ENCODE measurements around the gene SLC5A6. TPM values are rescaled to one million over a fixed set of nuclear protein-coding genes. Genes with fewer than 3 reads are reported as not detected.

Gene SLC5A6
- total and polyA plus RNA-seq, 2 donors (not counting 1 experiment from before 2014, with no cell fraction given) = 50.8 to 52.6 TPM

- Histone ChIP-seq H3K9ac (ENCODE audit: low read length) (no peak overlapping the region), H3K27ac (ENCODE audit: low read length in 2 of 2) (no peak overlapping the region), H3K4me1 (ENCODE audit: control insufficient read depth in 2 of 2, insufficient read depth in 2 of 2, low read length in 2 of 2) (peaks cover 19 to 22% of the 10 kb centered on the region in 2 donors), H3K4me3 (ENCODE audit: control extremely low read depth in 1 of 5, extremely low read depth in 1 of 5, insufficient read depth in 1 of 5, low read depth in 2 of 5, low read length in 4 of 5) (no peak overlapping the region), H3K27me3 (replicated peaks in 1 of 4; ENCODE audit: control extremely low read depth in 1 of 4, control insufficient read depth in 3 of 4, insufficient read depth in 4 of 4, low read length in 3 of 4) (no peaks in the 10 kb centered on the region), H3K4me2 (replicated peaks; ENCODE audit: low read depth, low read length, poor library complexity, severe bottlenecking) (no peak overlapping the region), H3K36me3 (replicated peaks in 1 of 2; ENCODE audit: control extremely low read depth in 1 of 2, control insufficient read depth in 1 of 2, extremely low read depth in 1 of 2, insufficient read depth in 2 of 2, low read length in 1 of 2) (no peaks in the 10 kb centered on the region), H3K79me2 (ENCODE audit: control insufficient read depth, insufficient read depth, low read length) (no peaks in the 10 kb centered on the region), H2AFZ (ENCODE audit: insufficient read depth, low read depth, low read length, poor library complexity, severe bottlenecking) (no peak overlapping the region), H3K9me3 (ENCODE audit: control extremely low read depth in 1 of 3, control insufficient read depth in 2 of 3, insufficient read depth in 1 of 3, low read length in 2 of 3) (peaks cover 0 to 3% (median 0%) of the 10 kb centered on the region in 3 donors), H4K20me1 (ENCODE audit: control insufficient read depth, insufficient read depth, low read length, poor library complexity, severe bottlenecking) (no peaks in the 10 kb centered on the region)
- no peak for ATAC-seq (ENCODE audit: low read depth)
- peaks cover 20% of the 10 kb centered on the region for H3K4me1 Mint-ChIP-seq
- H3K27me3 Mint-ChIP-seq = peaks cover 3% of the 10 kb centered on the region
- H3K9me3 Mint-ChIP-seq (ENCODE audit: insufficient read depth) = no peaks in the 10 kb centered on the region
- H3K4me3 Mint-ChIP-seq = no peak overlapping the region
- CTCF ChIA-PET = no interaction called here
- H3K27ac Mint-ChIP-seq = no peak overlapping the region
- TF ChIP-seq CTCF (IDR thresholded peaks at IDR 0.05) = no peak
- TF ChIP-seq EZH2 (IDR thresholded peaks at IDR 0.05; ENCODE audit: borderline replicate concordance, insufficient read depth, low read depth, low read length, poor library complexity, severe bottlenecking) = no peak
- no peak for DNase-seq
- POLR2A ChIA-PET = no interaction called here
- intact Hi-C loops (cut with micrococcal nuclease) = no loop called here
- 97% methylated on average over 8 of the region's 15 CpGs for WGBS (ENCODE audit: insufficient coverage)
Observed at GRCh38 chr2:27162151-27163121, 49.6 kb downstream of the SLC5A6 start.

GRCh38 chr2:27160191-27160590 lies 51.9 kb downstream of the SLC5A6 start:
- H3K4me3 Mint-ChIP-seq = no peak overlapping the region
- peaks cover 3% of the 10 kb centered on the region for H3K27me3 Mint-ChIP-seq
- CTCF ChIA-PET = interaction anchor here (1.6 kb wide), 1 partner anchor 10 kb away, joined by 6 read pairs; no protein-coding TSS in a partner anchor
- no peaks in the 10 kb centered on the region for H3K27me3 ChIP-seq (replicated peaks in 1 of 4; ENCODE audit: control extremely low read depth in 1 of 4, control insufficient read depth in 3 of 4, insufficient read depth in 4 of 4, low read length in 3 of 4)
- H3K27ac Mint-ChIP-seq = no peak overlapping the region
- no peak overlapping the region for H3K4me3 ChIP-seq (ENCODE audit: control extremely low read depth in 1 of 5, extremely low read depth in 1 of 5, insufficient read depth in 1 of 5, low read depth in 2 of 5, low read length in 4 of 5)
- intact Hi-C loops (cut with micrococcal nuclease) = no loop called here
- ATAC-seq (ENCODE audit: low read depth) (no peak), DNase-seq (no peak)
- TF ChIP-seq CTCF (IDR thresholded peaks at IDR 0.05) = no peak
- TF ChIP-seq EZH2 (IDR thresholded peaks at IDR 0.05; ENCODE audit: borderline replicate concordance, insufficient read depth, low read depth, low read length, poor library complexity, severe bottlenecking) = no peak
- H3K36me3 ChIP-seq (replicated peaks in 1 of 2; ENCODE audit: control extremely low read depth in 1 of 2, control insufficient read depth in 1 of 2, extremely low read depth in 1 of 2, insufficient read depth in 2 of 2, low read length in 1 of 2) = no peaks in the 10 kb centered on the region
- 80% methylated on average over 1 of the region's 9 CpGs for WGBS (ENCODE audit: insufficient coverage)
- no peak overlapping the region for H2AFZ ChIP-seq (ENCODE audit: insufficient read depth, low read depth, low read length, poor library complexity, severe bottlenecking)
- no peak overlapping the region for H3K27ac ChIP-seq (ENCODE audit: low read length in 2 of 2)
- no peaks in the 10 kb centered on the region for H3K9me3 ChIP-seq (ENCODE audit: control extremely low read depth in 1 of 3, control insufficient read depth in 2 of 3, insufficient read depth in 1 of 3, low read length in 2 of 3)
- peaks cover 15 to 18% of the 10 kb centered on the region in 2 donors for H3K4me1 ChIP-seq (ENCODE audit: control insufficient read depth in 2 of 2, insufficient read depth in 2 of 2, low read length in 2 of 2)
- no peaks in the 10 kb centered on the region for H4K20me1 ChIP-seq (ENCODE audit: control insufficient read depth, insufficient read depth, low read length, poor library complexity, severe bottlenecking)
- no peaks in the 10 kb centered on the region for H3K79me2 ChIP-seq (ENCODE audit: control insufficient read depth, insufficient read depth, low read length)
- H3K9me3 Mint-ChIP-seq (ENCODE audit: insufficient read depth) = no peaks in the 10 kb centered on the region
- no peak overlapping the region for H3K9ac ChIP-seq (ENCODE audit: low read length)
- peaks cover 16% of the 10 kb centered on the region for H3K4me1 Mint-ChIP-seq
- H3K4me2 ChIP-seq (replicated peaks; ENCODE audit: low read depth, low read length, poor library complexity, severe bottlenecking) = no peak overlapping the region
- POLR2A ChIA-PET = no interaction called here

All from B cell (primary cell).